Testis (tissue), 2 donors: Measurements from ENCODE around the gene WDFY4.

Source experiments
- CTCF ChIP-seq, 3 experiments: fragments of 450-650 bp in 2 of 3; fragments of 200-600 bp in 1 of 3; sonication (generic) in 1 of 3; IDR thresholded peaks; one replicate each; pipeline ENCODE4 v1.5.1; 2016 to 2019; ENCODE audit warnings: antibody characterized with exemption in 3 of 3, mild to moderate bottlenecking in 2 of 3, moderate library complexity in 1 of 3
- POLR2A ChIP-seq: fragments of 450-650 bp; IDR thresholded peaks from one replicate; pipeline ENCODE4 v1.6.1; 2017; ENCODE audit warnings: antibody characterized with exemption, mild to moderate bottlenecking, moderate library complexity

GRCh38 chr10:48990226-48990625 lies 305.6 kb downstream of the WDFY4 start:
- TF ChIP-seq POLR2A (no peak), CTCF (IDR thresholded peaks at IDR 0.05) (no peak)
